Epidermal melanocyte (primary cell): ENCODE results near the gene STOX1.
"Not testable (repeated sequence)": the region's sequence is repeated elsewhere in the genome, so short reads cannot be mapped to it uniquely, and the experiment has no call there.

Experiments
- DNase-seq: peaks from one replicate; pipeline ENCODE4 v3.0.0; 2011; ENCODE audit warnings: low spot score; ENCODE audit not compliant: insufficient read length

STOX1 gene

GRCh38 chr10:68826764-68827591 lies at the start of gene STOX1:
Gene STOX1 (plus strand): TSS chr10:68827531. CDS start chr10:68827624, 93 bp downstream.
- DNase-seq, result peak; percentile 24

- DNase-seq, result no peak
Measured at GRCh38 chr10:68781613-68782574, 45.4 kb upstream of the STOX1 start.

GRCh38 chr10:68784476-68784875 lies 42.9 kb upstream of the STOX1 start:
- DNase-seq, result no peak

- DNase-seq, result no peak
Measured at GRCh38 chr10:68787813-68788212, 39.5 kb upstream of the STOX1 start.

GRCh38 chr10:68790476-68790875 lies 36.9 kb upstream of the STOX1 start:
- no peak for DNase-seq

- DNase-seq, result no peak
Measured at GRCh38 chr10:68792115-68792514, 35.2 kb upstream of the STOX1 start.

GRCh38 chr10:68795886-68796532 lies 31.3 kb upstream of the STOX1 start:
- no peak for DNase-seq

- DNase-seq, result no peak
Measured at GRCh38 chr10:68796605-68797004, 30.7 kb upstream of the STOX1 start.

GRCh38 chr10:68800211-68800610 lies 27.1 kb upstream of the STOX1 start:
- DNase-seq, result no peak

- DNase-seq, result no peak
Measured at GRCh38 chr10:68804692-68805091, 22.6 kb upstream of the STOX1 start.

GRCh38 chr10:68810830-68811229 lies 16.5 kb upstream of the STOX1 start:
- not testable (repeated sequence) for DNase-seq

GRCh38 chr10:68811314-68812009 lies 15.9 kb upstream of the STOX1 start:
- DNase-seq, result no peak

- DNase-seq, result no peak
Measured at GRCh38 chr10:68812420-68812819, 14.9 kb upstream of the STOX1 start.

- peak; percentile 27 for DNase-seq
Measured at GRCh38 chr10:68813559-68813958, 13.8 kb upstream of the STOX1 start.

- no peak for DNase-seq
Measured at GRCh38 chr10:68816796-68817412, 10.4 kb upstream of the STOX1 start.

GRCh38 chr10:68820359-68820758 lies 7.0 kb upstream of the STOX1 start:
- DNase-seq, result not testable (repeated sequence)

GRCh38 chr10:68822626-68823025 lies 4.7 kb upstream of the STOX1 start:
- not testable (repeated sequence) for DNase-seq

GRCh38 chr10:68827592-68827959 lies 245 bp downstream of the STOX1 start:
- not testable (repeated sequence) for DNase-seq

GRCh38 chr10:68828083-68828601 lies 811 bp downstream of the STOX1 start:
- not testable (repeated sequence) for DNase-seq

GRCh38 chr10:68828833-68829232 lies 1.5 kb downstream of the STOX1 start:
- no peak for DNase-seq
